Measurements from ENCODE around the gene DHH. TPM values are rescaled to one million over a fixed set of nuclear protein-coding genes. Genes with fewer than 3 reads are reported as not detected.
"Not testable (repeated sequence)": the region's sequence is repeated elsewhere in the genome, so short reads cannot be mapped to it uniquely, and the experiment has no call there.

DHH gene
- polyA plus RNA-seq, 3 donors = 0.26 to 0.56 (median 0.44) TPM

DNA sequence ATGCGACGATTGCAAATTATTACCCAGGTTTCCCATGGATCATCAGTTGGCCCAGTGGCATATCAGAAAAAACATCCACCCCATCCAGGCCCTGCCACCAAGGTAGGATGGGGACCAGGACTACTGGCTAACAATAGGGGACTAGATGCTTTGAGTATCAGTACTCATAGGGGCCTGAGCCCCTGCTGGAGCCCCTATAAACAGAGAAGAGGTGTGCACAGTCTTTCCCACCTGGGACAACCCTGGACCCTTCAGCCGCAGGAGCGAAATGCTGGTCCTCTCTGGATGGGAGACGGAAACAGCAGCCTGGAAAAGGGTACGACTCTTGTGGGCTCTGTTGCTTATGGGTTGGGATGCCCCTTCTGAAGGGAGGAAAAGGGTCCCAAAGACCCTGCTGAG, 5.7 kb downstream of the DHH start:
- DNase-seq (ENCODE audit: extremely low read depth in 1 of 11, low read depth in 9 of 11, low spot score in 4 of 11) = no peak

DNA sequence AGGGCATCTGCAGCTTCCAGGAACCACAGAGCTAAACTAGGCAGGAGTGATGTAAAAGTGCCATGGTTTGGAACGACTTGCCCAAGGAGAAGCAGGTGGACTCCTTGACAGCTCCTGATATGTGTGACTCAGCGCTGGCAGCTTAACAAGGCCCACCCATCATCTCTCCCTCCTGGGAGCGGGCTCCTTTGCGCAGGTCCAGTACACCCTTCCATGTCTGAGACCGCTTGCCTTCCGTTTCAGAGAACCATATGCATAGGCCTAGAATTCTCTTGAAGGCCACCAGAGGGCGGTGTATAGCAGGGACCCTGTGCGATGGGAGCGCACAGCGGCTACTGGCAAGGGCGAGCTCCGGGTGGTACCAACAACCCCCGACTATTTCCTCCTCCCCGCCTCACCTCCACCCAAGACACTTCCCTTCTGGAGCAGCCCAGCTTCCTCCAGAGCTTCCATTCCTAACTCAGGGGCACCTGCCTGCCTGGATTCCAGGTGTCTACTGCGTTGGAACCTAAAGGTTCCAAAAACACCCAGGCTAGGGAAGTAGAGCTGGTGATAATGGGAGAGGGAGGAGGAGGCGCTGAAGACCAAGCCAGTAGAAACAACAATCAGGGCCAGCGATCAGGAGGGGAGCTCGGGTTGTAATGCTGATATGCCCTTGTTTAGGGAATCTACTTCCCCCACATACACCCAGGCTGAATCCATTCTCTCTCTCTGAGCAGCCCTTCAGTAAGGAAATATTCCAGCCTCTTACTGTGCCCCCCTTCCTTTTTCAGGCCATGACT, 6.3 kb downstream of the DHH start:
- DNase-seq (ENCODE audit: extremely low read depth in 1 of 11, low read depth in 9 of 11, low spot score in 4 of 11) = peak in 5 of 11 donors; percentile 67 to 84 (median 74)

DNA sequence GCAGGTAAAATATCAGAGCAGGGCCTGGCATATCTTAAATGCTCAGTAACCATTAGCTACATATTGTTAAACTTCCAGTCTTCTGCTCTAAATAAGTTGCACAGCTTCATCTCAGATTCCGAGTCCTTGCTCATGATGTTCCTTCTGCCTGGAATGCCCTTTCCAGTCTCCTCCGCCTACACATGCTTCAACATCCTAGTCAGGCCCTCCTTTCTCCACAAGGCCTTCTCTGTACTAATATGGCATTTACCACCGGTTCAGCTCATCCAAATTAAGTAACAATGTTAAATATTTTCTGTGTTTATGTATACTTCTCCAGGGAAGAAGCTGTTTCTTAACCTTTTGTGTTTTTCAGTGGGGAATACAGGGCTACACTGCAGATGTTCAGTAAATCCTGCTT, 8.5 kb downstream of the DHH start:
- DNase-seq (ENCODE audit: extremely low read depth in 1 of 11, low read depth in 9 of 11, low spot score in 4 of 11) = no peak

DNA sequence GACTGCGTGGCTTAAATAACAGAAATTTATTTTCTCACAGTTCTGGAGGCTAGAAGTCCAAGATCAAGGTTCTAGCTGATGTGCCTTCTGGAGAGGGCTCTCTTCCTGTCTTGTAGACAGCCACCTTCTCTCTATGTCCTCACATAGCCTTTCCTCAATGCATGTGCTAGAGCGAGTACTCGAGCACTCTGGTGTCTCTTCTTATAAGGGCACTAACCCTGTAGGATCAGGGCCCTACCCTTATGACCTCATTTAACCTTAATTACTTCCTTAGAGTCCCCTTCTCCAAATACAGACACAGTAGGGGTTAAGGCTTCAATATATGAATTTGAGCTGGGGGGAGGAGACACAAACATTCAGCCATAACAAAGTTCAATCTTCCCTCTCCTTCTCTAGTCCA, 10.2 kb downstream of the DHH start:
- no peak for DNase-seq (ENCODE audit: extremely low read depth in 1 of 11, low read depth in 9 of 11, low spot score in 4 of 11)

- DNase-seq (ENCODE audit: extremely low read depth in 1 of 11, low read depth in 9 of 11, low spot score in 4 of 11) = no peak
Measured at GRCh38 chr12:49079793-49080192, 14.8 kb downstream of the DHH start.

- DNase-seq (ENCODE audit: extremely low read depth in 1 of 11, low read depth in 9 of 11, low spot score in 4 of 11) = no peak
Measured at GRCh38 chr12:49070971-49071370, 23.6 kb downstream of the DHH start.

- peak; percentile 85 to 96 (median 94) for DNase-seq (ENCODE audit: extremely low read depth in 1 of 11, low read depth in 9 of 11, low spot score in 4 of 11)
Measured at GRCh38 chr12:49069507-49070346, 24.9 kb downstream of the DHH start, which contains the start of gene RHEBL1. TSS of gene RHEBL1 (minus strand) at chr12:49069979. CDS start at chr12:49069785, 194 bp downstream.

- no peak for DNase-seq (ENCODE audit: extremely low read depth in 1 of 11, low read depth in 9 of 11, low spot score in 4 of 11)
Measured at GRCh38 chr12:49068879-49069506, 25.6 kb downstream of the DHH start.

DNA sequence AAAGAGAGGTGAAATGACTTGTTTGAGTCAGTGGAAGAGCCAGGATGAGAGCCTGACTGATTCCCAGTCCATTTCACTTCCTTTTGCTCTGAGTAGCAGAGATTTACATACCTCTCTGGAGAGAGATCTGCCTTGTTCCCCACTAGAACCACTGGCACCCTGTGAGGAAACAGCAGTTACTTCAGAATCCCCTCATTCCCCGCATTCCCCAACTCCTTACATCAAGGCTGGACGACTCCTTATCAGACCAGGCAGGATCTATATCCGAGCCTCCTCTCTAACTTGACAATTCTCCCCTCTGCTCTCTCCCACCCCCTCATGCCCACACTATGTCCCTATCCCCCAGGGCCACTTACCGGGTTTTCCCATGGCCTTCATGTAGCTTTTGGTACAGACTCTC, 28.5 kb downstream of the DHH start:
- no peak for DNase-seq (ENCODE audit: extremely low read depth in 1 of 11, low read depth in 9 of 11, low spot score in 4 of 11)

- DNase-seq (ENCODE audit: extremely low read depth in 1 of 11, low read depth in 9 of 11, low spot score in 4 of 11) = no peak
Measured at GRCh38 chr12:49064767-49065152, 29.8 kb downstream of the DHH start.

- not testable (repeated sequence) for DNase-seq (ENCODE audit: extremely low read depth in 1 of 11, low read depth in 9 of 11, low spot score in 4 of 11)
Measured at GRCh38 chr12:49061916-49062315, 32.7 kb downstream of the DHH start.

- DNase-seq (ENCODE audit: extremely low read depth in 1 of 11, low read depth in 9 of 11, low spot score in 4 of 11) = no peak
Measured at GRCh38 chr12:49061157-49061650, 33.4 kb downstream of the DHH start.

DNA sequence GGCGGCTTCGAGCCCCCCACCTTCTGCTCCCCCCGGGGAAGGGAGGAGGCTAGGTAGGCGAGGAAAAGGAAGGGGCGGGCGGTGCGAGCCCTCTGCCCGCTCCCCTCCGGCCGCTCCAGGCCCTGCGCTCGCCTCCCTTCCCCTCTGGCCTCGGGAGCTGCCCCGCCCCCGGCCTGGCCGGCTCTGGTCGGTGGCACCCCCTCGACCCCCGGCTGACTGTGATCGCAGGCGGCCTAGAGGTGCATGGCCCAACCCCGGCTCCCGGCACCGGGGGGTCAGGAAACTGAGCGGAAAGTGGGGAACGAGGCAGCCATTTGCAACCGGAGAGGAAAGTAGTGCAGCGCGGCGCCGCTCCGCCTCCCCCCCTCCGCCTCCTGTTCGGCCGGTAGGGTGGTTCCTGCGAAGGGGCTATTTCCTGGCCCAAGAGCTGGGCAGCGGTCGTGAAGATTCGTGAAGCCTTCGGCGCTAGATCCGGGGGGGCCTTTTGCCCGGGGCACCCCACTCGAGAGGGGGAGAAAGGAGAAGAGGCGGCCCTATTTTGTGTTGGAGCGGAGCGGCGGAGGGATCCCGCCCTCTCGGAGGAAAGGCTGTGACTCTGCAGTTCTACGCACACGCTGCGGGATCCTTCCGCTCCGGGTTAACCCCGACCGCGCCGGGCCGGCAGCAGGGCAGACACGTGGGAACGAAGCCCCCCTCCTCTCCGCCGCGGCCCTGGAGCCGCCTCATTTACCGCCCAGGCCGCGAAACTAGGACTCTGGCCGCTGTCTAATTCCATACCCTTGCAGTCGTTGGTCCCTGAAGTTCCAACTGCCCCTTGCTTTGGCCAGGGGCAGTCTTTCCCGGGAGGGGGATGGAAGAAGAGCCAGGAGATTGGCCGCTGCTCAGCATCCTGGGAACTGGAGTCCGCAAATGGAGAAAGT, 34.1 kb downstream of the DHH start, which contains the start of gene KMT2D:
Gene KMT2D, minus strand, starts transcription at position 558 of the 920 bp plus-strand sequence. CDS start 5,470 bp downstream, outside the sequence.
- peak; percentile 89 to 95 (median 93) for DNase-seq (ENCODE audit: extremely low read depth in 1 of 11, low read depth in 9 of 11, low spot score in 4 of 11)

DNA sequence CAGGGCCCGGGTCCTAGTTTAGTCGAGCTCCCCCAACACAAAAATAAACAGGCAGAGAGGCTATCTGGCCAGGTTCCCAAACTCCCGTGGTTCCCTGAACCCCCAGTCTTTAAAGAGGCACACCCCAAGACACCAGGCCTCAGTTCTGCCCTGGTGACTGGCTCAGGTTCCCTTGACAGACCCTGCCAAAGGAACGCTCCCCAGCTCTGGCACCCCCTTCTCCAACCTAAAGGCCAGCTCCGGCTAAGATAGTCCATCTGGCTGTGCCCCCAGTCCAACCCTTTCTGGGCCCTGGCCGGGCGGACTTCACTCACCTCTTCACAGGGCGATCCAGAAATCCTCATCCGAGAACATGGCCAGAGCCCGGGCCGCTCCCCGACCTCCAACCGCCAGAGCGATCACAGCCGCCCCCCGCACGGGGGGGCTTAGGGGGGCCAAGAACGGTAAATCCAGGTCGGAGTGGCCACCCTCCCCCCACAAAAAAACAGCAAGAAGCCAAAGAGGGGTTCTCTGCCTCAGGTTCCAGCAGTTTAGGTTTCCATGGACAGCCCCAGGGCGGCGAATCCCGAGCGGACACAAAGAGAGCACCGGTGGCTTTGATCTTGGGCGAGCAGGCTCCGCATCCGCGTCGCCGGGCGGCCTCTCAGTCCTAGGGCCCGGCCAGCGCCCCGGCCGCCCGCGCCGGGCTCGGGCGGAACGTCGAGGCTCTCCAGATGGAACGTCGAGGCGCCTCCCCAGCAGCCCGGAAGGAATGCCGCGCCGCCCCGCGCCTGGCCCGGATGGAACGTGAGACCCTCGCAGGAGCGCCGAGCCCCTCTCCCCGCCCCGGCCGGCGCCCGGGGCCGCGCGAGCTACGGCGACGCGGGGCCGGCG, 35.1 kb downstream of the DHH start:
- DNase-seq (ENCODE audit: extremely low read depth in 1 of 11, low read depth in 9 of 11, low spot score in 4 of 11) = peak in 1 of 11 donors; percentile 23

GRCh38 chr12:49059045-49059298, 35.6 kb downstream of the DHH start:
- DNase-seq (ENCODE audit: extremely low read depth in 1 of 11, low read depth in 9 of 11, low spot score in 4 of 11) = no peak

DNA sequence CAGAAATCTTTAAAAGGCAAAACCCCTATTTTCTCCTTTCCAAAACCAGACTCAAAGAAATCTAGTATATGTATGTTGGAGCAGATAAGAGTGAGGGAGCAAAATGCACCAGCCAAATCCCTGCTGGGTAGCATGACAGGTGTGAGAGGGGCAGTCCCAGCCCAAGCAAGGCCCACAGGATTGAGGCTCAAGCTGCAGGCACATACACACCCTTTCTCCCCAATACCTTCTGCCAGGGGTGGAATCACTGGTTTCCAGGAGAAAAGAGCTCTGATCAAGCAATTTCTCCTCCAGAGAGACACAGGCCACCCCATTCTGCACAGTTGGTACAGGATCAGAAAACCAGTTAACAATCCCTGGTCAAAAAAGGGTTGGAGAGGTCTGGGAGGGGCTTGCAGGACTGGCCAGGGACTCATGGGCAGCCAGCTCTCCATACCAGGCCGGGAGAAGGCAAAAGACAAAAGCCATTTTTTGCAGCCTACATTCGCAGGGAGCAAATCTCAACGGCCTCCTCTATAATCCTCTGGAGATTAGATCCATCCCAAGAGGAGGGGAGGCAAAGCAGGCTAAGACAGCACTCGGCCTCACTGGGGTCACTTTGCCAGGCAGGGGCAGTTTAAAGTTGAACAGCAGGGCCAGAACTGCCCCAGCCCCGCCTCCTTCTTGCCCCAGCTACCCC, 36.1 kb downstream of the DHH start:
- no peak for DNase-seq (ENCODE audit: extremely low read depth in 1 of 11, low read depth in 9 of 11, low spot score in 4 of 11)

GRCh38 chr12:49057888-49058287, 36.7 kb downstream of the DHH start:
- no peak for DNase-seq (ENCODE audit: extremely low read depth in 1 of 11, low read depth in 9 of 11, low spot score in 4 of 11)
